ENCODE measurements around the gene SORCS2.

Gene SORCS2

DNA sequence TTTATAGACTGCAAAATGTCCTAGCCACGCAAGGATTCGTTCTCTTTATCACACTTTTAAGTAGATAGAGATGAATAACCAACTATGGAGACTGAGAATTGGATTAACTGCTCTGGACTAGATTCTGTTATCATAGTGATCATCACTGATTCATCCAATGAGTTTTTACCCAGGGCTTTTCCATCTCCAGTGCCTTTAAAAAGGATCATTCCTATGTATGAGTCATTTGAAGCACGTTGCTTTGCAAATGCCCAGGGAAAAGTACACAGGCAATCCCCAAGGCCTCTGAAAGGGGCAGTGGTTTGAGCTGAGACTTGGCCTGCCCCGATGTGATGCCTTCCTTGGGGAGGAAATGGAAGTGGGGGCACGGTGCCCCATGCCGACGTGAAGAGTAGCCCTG lies 365.1 kb downstream of the SORCS2 start:
- TF ChIP-seq CTCF (IDR thresholded peaks at IDR 0.05; ENCODE audit: insufficient read depth, low read length, poor library complexity, severe bottlenecking), result no peak
- no peak for DNase-seq (ENCODE audit: extremely low read depth, insufficient read length)
- Histone ChIP-seq H3K36me3 (ENCODE audit: control insufficient read depth, insufficient read depth, low read length) (no peaks in the 10 kb centered on the region), H3K4me3 (replicated peaks; ENCODE audit: low read depth, low read length) (no peak overlapping the region), H3K27me3 (replicated peaks; ENCODE audit: control insufficient read depth, insufficient read depth, low read length) (no peaks in the 10 kb centered on the region)

DNA sequence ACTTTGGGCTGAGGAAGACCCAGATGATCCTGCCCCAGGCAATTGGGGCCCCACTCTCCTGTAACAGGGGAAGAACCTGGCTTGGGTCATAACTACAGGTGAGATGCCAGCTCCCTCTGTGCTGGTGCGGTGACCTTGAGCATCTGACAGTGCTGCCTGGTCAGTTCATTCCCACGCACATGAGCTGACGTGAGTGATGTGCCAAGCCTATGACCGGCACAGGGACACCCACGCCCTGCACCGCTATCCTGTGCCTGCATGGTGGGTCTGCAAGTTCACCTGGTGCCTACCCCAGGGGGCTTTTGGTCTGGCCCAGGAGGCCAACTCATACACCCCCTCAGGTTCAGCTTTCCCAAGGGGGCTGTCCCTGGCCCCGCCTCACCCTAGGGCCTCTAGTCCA lies 366.1 kb downstream of the SORCS2 start:
- Histone ChIP-seq H3K27me3 (replicated peaks; ENCODE audit: control insufficient read depth, insufficient read depth, low read length) (no peaks in the 10 kb centered on the region), H3K4me3 (replicated peaks; ENCODE audit: low read depth, low read length) (no peak overlapping the region), H3K36me3 (ENCODE audit: control insufficient read depth, insufficient read depth, low read length) (no peaks in the 10 kb centered on the region)
- TF ChIP-seq CTCF (IDR thresholded peaks at IDR 0.05; ENCODE audit: insufficient read depth, low read length, poor library complexity, severe bottlenecking), result no peak
- no peak for DNase-seq (ENCODE audit: extremely low read depth, insufficient read length)

GRCh38 chr4:7559316-7559715 lies 367.0 kb downstream of the SORCS2 start:
- DNase-seq (ENCODE audit: extremely low read depth, insufficient read length), result no peak
- H3K27me3 ChIP-seq (replicated peaks; ENCODE audit: control insufficient read depth, insufficient read depth, low read length), result no peaks in the 10 kb centered on the region
- H3K4me3 ChIP-seq (replicated peaks; ENCODE audit: low read depth, low read length), result no peak overlapping the region
- no peaks in the 10 kb centered on the region for H3K36me3 ChIP-seq (ENCODE audit: control insufficient read depth, insufficient read depth, low read length)
- TF ChIP-seq CTCF (IDR thresholded peaks at IDR 0.05; ENCODE audit: insufficient read depth, low read length, poor library complexity, severe bottlenecking), result no peak

DNA sequence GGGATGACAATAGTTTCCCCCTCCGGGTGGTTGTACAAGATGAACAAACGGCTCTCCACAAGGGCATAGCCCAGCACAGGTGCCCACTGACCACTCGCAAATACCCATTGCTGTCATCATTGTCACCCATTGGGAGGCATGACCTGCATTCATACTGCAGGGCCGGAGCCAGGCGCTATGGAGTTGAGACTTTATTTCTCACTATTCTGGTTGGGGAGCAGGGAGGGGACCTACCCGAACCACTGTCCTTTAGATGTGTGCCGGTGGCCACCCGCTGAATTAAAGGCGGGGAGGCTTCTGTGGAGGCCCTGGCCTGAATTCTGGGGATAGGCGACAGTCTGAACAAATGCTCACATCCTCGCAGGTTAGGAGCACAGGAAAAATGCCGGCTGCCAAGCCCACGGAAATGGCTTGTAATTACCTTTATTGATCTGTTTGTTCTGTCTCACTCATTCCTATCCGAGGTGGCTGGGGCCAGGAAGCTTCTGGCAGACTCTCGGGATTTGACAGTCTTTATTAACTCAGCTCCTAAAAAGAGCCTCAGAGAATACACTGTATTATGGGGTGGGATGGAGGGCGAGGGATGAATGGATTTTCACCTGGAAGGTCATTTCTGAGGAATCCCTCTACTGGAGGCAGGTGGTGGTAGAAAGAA lies 367.5 kb downstream of the SORCS2 start:
- H3K36me3 ChIP-seq (ENCODE audit: control insufficient read depth, insufficient read depth, low read length), result no peaks in the 10 kb centered on the region
- TF ChIP-seq CTCF (IDR thresholded peaks at IDR 0.05; ENCODE audit: insufficient read depth, low read length, poor library complexity, severe bottlenecking), result no peak
- no peak overlapping the region for H3K4me3 ChIP-seq (replicated peaks; ENCODE audit: low read depth, low read length)
- no peak for DNase-seq (ENCODE audit: extremely low read depth, insufficient read length)
- no peaks in the 10 kb centered on the region for H3K27me3 ChIP-seq (replicated peaks; ENCODE audit: control insufficient read depth, insufficient read depth, low read length)

DNA sequence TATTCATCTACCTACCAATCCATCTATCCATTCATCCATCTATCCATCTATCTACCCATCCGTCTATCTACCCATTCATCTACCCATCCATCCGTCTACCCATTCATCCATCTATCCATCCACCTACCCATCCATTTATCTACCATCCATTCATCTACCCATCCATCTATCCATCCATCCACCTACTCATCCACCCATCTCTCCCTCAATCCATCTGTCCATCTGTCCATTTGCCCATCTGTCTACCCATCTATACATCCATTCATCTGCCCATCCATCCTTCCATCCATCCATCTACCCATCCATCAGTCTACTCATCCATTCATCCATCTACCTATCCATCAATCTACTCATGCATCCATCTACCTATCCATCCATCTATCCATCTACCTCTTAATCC lies 369.2 kb downstream of the SORCS2 start:
- Histone ChIP-seq H3K36me3 (ENCODE audit: control insufficient read depth, insufficient read depth, low read length) (no peaks in the 10 kb centered on the region), H3K27me3 (replicated peaks; ENCODE audit: control insufficient read depth, insufficient read depth, low read length) (no peaks in the 10 kb centered on the region), H3K4me3 (replicated peaks; ENCODE audit: low read depth, low read length) (no peak overlapping the region)
- DNase-seq (ENCODE audit: extremely low read depth, insufficient read length), result no peak
- no peak for TF ChIP-seq CTCF (IDR thresholded peaks at IDR 0.05; ENCODE audit: insufficient read depth, low read length, poor library complexity, severe bottlenecking)

GRCh38 chr4:7564242-7564641 lies 371.9 kb downstream of the SORCS2 start:
- Histone ChIP-seq H3K36me3 (ENCODE audit: control insufficient read depth, insufficient read depth, low read length) (no peaks in the 10 kb centered on the region), H3K4me3 (replicated peaks; ENCODE audit: low read depth, low read length) (no peak overlapping the region), H3K27me3 (replicated peaks; ENCODE audit: control insufficient read depth, insufficient read depth, low read length) (no peaks in the 10 kb centered on the region)
- TF ChIP-seq CTCF (IDR thresholded peaks at IDR 0.05; ENCODE audit: insufficient read depth, low read length, poor library complexity, severe bottlenecking), result no peak
- no peak for DNase-seq (ENCODE audit: extremely low read depth, insufficient read length)

Measured in GM06990 (cell line).